Lower lobe of right lung (tissue), 2 donors: Measurements from ENCODE around the gene DLGAP1. TPM values are rescaled to one million over a fixed set of nuclear protein-coding genes. Genes with fewer than 3 reads are reported as not detected.

ENCODE experiments used
- ATAC-seq, 2 donors: fragments of 200-7000 bp; cut with Tn5 transposase; one replicate each; pipeline ENCODE4 v1.9.1; 2020 to 2022; ENCODE audit warnings: mild to moderate bottlenecking in 2 of 2, moderate library complexity in 2 of 2
- DNase-seq: peaks from one replicate; pipeline ENCODE4 v3.0.0-alpha.2; 2020
- H3K27ac ChIP-seq: fragments of 200-600 bp; one replicate; pipeline ENCODE4 v1.8.0; 2022
- H3K27me3 ChIP-seq: fragments of 200-600 bp; one replicate; pipeline ENCODE4 v1.8.0; 2022; ENCODE audit warnings: low read depth
- H3K36me3 ChIP-seq: fragments of 200-600 bp; one replicate; pipeline ENCODE4 v1.8.0; 2022; ENCODE audit warnings: mild to moderate bottlenecking
- H3K4me1 ChIP-seq: fragments of 200-600 bp; one replicate; pipeline ENCODE4 v1.8.0; 2022
- H3K4me3 ChIP-seq: fragments of 200-600 bp; one replicate; pipeline ENCODE4 v1.8.0; 2022; ENCODE audit warnings: mild to moderate bottlenecking
- H3K9me3 ChIP-seq: fragments of 200-600 bp; one replicate; pipeline ENCODE4 v1.8.0; 2022
- intact Hi-C: fragments of 100-400 bp; cut with DNase I; formaldehyde crosslinking; loops from one replicate; pipeline ENCODE4 v1.11.0; 2022
- total RNA-seq: library from RNA; stranded (reverse); fragmentation: NEBNext Ultra II Directional; extraction: Animal tissue kit (Norgen Biotek cat#: 25700); gene quantifications from one replicate; pipeline ENCODE4 v1.2.1, GENCODE V29; 2021
- TF ChIP-seq, protein P1 (sequence below): fragments of 200-600 bp; IDR thresholded peaks from one replicate; pipeline ENCODE4 v1.8.0; 2022; ENCODE audit warnings: antibody characterized with exemption, mild to moderate bottlenecking
- donor health status: DM: no; HTN: yes; CAD: no; lungs with severe emphysema.

Gene DLGAP1
- total RNA-seq, 1 donor from 2014 or later: 3.8 TPM

DNA sequence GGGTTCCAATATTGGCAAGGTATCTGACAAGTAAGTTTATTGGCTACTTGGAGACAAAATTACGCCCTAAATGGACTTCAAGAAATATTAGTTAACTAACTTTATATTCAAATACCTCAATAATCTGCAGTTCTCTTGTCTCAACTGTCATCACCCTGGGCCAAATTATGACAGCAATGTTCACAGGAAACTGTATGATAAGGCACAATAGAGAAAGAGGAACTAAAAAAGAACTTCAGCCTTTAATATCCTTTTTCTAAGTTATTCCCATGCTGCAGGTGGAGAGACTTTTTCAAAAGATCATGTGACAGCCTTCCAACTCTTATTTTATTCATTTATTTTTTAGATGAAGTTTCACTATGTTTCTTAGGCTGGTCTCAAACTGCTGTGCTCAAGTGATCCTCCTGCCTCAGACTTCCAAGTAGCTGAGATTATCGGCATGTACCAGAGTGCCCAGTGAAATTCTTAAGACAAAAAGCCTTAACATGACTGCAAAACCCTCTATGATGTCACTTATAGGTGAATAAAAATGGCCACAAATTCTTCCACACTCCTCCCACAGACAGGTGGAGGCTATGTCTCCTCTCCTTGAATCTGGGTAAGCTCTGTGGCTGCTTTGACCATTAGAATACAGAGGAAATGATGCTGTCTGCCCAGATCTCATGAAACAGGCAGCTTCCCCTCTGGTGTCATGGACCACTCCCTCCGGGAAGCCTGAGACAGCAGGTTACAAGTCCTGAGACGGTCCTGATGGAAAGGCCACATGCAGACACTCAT lies 794.2 kb downstream of the DLGAP1 start:
- TF ChIP-seq, protein P1, sequence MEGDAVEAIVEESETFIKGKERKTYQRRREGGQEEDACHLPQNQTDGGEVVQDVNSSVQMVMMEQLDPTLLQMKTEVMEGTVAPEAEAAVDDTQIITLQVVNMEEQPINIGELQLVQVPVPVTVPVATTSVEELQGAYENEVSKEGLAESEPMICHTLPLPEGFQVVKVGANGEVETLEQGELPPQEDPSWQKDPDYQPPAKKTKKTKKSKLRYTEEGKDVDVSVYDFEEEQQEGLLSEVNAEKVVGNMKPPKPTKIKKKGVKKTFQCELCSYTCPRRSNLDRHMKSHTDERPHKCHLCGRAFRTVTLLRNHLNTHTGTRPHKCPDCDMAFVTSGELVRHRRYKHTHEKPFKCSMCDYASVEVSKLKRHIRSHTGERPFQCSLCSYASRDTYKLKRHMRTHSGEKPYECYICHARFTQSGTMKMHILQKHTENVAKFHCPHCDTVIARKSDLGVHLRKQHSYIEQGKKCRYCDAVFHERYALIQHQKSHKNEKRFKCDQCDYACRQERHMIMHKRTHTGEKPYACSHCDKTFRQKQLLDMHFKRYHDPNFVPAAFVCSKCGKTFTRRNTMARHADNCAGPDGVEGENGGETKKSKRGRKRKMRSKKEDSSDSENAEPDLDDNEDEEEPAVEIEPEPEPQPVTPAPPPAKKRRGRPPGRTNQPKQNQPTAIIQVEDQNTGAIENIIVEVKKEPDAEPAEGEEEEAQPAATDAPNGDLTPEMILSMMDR: no peak
- peak; percentile 47 to 61 for ATAC-seq
- no peaks in the 10 kb centered on the region for H3K36me3 ChIP-seq
- no peak for DNase-seq
- no peak overlapping the region for H3K4me3 ChIP-seq
- H3K4me1 ChIP-seq: peaks cover 15% of the 10 kb centered on the region
- H3K27me3 ChIP-seq: no peaks in the 10 kb centered on the region
- no peaks in the 10 kb centered on the region for H3K9me3 ChIP-seq
- peak overlapping the region; percentile 47 for H3K27ac ChIP-seq
- intact Hi-C loops: no loop called here

DNA sequence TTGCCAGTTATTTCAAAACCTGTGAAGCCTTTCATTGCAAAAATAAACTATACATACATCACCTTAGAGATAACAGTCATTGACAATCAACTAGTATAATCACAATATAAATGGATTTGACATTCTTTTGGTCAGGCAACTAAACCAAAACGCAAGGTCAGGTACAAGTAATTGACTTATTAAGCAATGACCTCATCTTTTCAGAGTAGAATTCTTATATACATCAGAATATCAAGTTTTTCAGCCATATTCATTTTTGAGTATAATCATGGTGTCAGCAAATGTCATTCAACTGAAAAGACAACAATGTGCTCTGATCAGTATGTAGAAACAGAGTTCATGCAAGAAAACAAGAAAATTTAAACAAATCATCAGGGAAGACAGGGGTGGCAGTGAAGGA lies 796.6 kb downstream of the DLGAP1 start:
- TF ChIP-seq, protein P1: no peak
- DNase-seq: no peak
- intact Hi-C loops: loop anchor here (10.0 kb wide), 1 partner anchor 64 kb away; no protein-coding TSS in a partner anchor

DNA sequence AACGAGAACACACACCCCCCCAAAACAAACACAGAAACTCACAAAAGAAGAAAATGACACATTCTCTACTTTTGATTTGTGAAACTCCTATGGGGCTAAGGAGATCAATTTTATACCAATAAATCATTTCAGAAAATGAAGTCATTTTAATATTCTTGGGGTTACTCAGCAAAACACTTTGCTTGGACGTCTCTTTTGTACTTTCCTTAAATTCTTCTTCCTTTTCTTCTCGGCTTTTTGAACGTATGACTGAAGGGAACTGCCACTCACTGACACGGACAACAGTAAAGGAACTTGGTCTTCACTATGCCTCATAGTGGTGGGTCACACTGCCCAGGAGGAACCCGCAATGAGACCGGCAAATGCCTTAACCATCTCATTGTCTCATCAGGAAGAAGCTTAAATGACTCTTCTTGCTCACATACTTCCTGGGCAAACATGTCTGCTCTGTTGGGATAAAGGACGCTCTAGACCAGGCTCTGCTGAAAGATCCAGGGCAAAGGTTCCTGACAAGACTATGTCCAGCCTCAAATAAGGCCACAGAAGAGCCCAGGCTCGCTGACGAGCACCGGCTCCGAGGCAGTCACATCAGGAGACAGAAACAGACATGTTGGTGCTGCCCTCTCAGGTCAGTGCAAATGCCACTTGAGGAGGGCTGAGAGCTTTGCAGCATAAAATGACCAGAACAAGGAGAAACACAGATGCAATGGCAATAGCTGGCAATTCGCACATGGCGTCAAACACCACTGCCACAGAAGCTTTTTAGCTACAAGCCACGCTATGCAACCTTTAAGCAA lies 799.7 kb downstream of the DLGAP1 start:
- DNase-seq (no peak), ATAC-seq (no peak)
- H3K4me3 ChIP-seq: no peak overlapping the region
- H3K36me3 ChIP-seq: no peaks in the 10 kb centered on the region
- intact Hi-C loops: loop anchor here (10.0 kb wide), 1 partner anchor 61 kb away; no protein-coding TSS in a partner anchor
- TF ChIP-seq, protein P1: no peak
- H3K27me3 ChIP-seq: no peaks in the 10 kb centered on the region
- peaks cover 3% of the 10 kb centered on the region for H3K4me1 ChIP-seq
- H3K9me3 ChIP-seq: no peaks in the 10 kb centered on the region
- no peak overlapping the region for H3K27ac ChIP-seq

More for the DNA sequence above, 796.6 kb downstream of the DLGAP1 start:
- H3K27me3 ChIP-seq: no peaks in the 10 kb centered on the region
- H3K27ac ChIP-seq: no peak overlapping the region
- H3K36me3 ChIP-seq: no peaks in the 10 kb centered on the region
- H3K9me3 ChIP-seq: no peaks in the 10 kb centered on the region
- H3K4me3 ChIP-seq: no peak overlapping the region
- no peak for ATAC-seq
- no peaks in the 10 kb centered on the region for H3K4me1 ChIP-seq

DNA sequence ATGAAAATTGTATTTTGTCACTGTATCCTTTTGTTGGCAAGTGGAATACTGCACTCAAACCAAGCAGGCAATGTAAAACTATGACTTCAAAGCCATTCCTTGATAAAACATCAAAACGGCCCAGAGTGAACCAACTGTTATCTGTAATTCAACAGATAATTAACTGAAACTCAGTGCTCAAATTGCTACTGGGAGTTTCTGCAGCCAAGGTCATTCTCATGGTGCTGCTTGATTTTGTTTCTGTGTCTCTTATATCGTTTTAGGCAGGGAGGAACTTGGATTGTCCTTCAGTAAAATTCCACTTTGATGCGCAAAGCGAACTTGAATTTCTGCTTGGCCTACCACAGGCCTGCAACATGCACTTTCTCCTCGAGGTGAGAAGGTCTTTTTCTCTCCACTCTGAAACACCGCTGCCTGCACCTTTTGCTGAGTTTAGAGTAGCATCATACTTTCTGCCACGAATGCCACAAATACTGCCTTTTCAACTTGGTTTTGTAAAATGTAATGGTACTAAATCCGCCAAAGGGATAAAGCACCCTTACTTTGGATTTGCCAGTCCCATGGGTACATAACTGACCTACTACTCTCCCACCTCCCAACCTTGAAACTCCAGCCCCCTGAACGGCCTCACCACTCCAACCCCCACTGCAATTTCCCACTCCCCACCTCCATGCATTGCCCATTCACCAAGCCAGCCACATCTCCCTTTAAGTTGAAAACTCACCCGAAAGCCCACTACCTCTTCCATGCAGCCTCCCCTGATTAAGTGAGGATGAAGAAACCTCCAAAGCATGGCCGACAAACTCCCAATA lies 800.5 kb downstream of the DLGAP1 start:
- Histone ChIP-seq H3K9me3 (no peaks in the 10 kb centered on the region), H3K36me3 (no peaks in the 10 kb centered on the region), H3K4me3 (no peak overlapping the region), H3K27ac (no peak overlapping the region), H3K4me1 (peaks cover 3% of the 10 kb centered on the region), H3K27me3 (no peaks in the 10 kb centered on the region)
- intact Hi-C loops: loop anchor here (10.0 kb wide), 1 partner anchor 60 kb away; no protein-coding TSS in a partner anchor
- ATAC-seq: peak in 1 of 2 donors; percentile 11
- no peak for DNase-seq
- TF ChIP-seq, protein P1: no peak

DNA sequence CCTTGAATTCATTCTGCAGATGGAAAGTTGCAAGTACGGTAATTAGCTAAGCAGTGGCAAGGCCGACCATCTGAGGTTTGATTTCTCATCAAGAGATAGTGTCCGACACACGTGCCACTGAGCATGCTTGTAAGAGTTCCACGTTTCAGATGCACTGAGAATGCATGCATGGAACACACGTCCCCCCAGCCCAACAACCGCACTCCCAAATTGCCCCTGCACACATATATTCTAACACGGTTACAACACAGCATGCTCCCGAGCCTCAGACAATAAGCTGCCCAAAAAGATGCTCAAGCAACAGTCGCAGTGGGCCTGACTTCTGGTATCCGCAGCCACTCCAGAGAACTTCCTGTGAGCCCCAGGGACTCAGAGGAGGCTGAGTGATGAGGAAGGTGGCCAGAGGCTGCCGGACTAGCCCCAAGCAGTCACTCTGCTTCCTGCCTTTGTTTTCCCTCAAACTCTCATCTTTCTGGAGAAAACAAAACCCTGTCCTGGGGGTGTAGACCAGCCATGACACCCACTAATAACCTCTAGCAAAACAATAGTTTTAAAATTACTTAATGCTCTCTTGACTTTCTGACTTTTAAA lies 801.2 kb downstream of the DLGAP1 start:
- Histone ChIP-seq H3K4me3 (no peak overlapping the region), H3K27ac (no peak overlapping the region), H3K36me3 (no peaks in the 10 kb centered on the region), H3K9me3 (no peaks in the 10 kb centered on the region), H3K4me1 (peaks cover 9% of the 10 kb centered on the region), H3K27me3 (no peaks in the 10 kb centered on the region)
- ATAC-seq: no peak
- TF ChIP-seq, protein P1: no peak
- intact Hi-C loops: loop anchor here (10.0 kb wide), 1 partner anchor 59 kb away; no protein-coding TSS in a partner anchor
- no peak for DNase-seq
